Tibial artery (tissue), 4 donors: Measurements from ENCODE around the gene CAPN5.
A peak's percentile ranks its signal among the peaks of the same experiment; 100 is the strongest.

Experiments
- DNase-seq, 2 donors: peaks; one replicate each; pipeline ENCODE4 v3.0.0-alpha.2; 2019
- H3K27ac ChIP-seq, 2 donors: fragments of 200-600 bp; sonication (generic) in 1 of 2; 1 replicate in 1 of 2; 2 replicates in 1 of 2; pipeline ENCODE4 v1.5.1; 2018 to 2019; ENCODE audit warnings: mild to moderate bottlenecking in 1 of 2
- H3K27me3 ChIP-seq, 2 donors: fragments of 200-600 bp; sonication (generic) in 1 of 2; one replicate each; pipeline versions ENCODE4 v1.5.1 to v1.6.0; 2016 to 2019
- H3K36me3 ChIP-seq, 3 donors: fragments of 200-600 bp; sonication (generic) in 2 of 3; one replicate each; pipeline ENCODE4 v1.5.1; 2016 to 2019; ENCODE audit warnings: mild to moderate bottlenecking in 2 of 3
- H3K4me1 ChIP-seq, 4 donors: fragments of 200-600 bp; sonication (generic) in 2 of 4; 1 replicate in 3 of 4; 2 replicates in 1 of 4; pipeline ENCODE4 v1.5.1; 2016 to 2019
- H3K4me3 ChIP-seq, 2 donors: fragments of 200-600 bp; sonication (generic) in 1 of 2; 1 replicate in 1 of 2; 2 replicates in 1 of 2; pipeline ENCODE4 v1.5.1; 2018 to 2019; ENCODE audit warnings: mild to moderate bottlenecking in 2 of 2
- H3K9me3 ChIP-seq, 3 donors: fragments of 200-600 bp; sonication (generic) in 1 of 3; one replicate each; pipeline ENCODE4 v1.5.1; 2016 to 2019
- intact Hi-C: fragments of 100-400 bp; cut with DNase I; formaldehyde crosslinking; loops from one replicate; pipeline ENCODE4 v1.15.0; 2023; ENCODE audit warnings: low total_unique reads
- TF ChIP-seq, protein P1 (sequence below), 2 experiments: fragments of 200-600 bp in 1 of 2; fragments of 450-650 bp in 1 of 2; IDR thresholded peaks; one replicate each; pipeline ENCODE4 v1.5.1; 2017 to 2019; ENCODE audit warnings: antibody characterized with exemption in 2 of 2, mild to moderate bottlenecking in 1 of 2, moderate library complexity in 1 of 2

The CAPN5 gene

DNA sequence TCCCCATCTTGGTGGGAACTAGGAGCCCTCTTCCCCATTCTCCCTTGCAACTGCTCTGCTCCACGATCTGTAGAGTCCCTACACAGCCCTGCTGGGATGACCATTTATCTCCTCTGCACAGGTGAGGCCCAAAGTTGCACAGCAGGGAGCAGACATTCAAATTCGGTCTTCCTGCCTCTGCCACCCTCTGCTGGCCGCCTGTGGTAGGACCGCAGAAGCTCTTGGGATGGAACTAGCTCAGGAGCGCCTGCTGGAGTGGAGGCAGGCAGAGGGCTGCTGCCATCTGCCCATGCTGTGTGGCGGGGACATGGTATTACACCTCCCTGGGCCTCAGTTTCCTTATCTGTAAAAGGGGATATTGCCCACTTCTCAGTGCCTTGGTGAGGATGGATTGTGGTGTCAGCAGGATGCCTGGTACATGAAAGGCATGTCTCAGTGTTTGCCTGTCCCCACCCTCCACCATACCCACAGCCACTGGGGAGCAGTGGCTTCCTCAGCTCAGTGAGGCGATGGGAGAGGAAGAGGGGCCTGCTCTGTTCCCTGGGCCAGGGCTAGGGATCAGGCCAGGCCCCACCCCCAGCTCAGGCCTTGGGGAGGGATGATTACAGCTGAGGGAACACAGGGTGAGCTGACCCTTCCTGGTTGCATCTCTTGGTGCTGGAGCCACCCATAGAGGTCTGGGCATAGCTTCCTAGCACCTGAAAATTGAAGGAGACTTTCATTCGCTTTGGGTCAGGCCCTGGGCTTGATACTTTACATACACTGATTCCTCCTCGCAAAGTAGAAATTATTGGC lies 24.6 kb downstream of the CAPN5 start:
- no peaks in the 10 kb centered on the region for H3K4me1 ChIP-seq
- H3K36me3 ChIP-seq = no peaks in the 10 kb centered on the region
- peak; percentile 85 to 86 for DNase-seq
- no peaks in the 10 kb centered on the region for H3K27me3 ChIP-seq
- no peaks in the 10 kb centered on the region for H3K9me3 ChIP-seq
- H3K27ac ChIP-seq = no peak overlapping the region
- no peak overlapping the region for H3K4me3 ChIP-seq
- TF ChIP-seq, protein P1, sequence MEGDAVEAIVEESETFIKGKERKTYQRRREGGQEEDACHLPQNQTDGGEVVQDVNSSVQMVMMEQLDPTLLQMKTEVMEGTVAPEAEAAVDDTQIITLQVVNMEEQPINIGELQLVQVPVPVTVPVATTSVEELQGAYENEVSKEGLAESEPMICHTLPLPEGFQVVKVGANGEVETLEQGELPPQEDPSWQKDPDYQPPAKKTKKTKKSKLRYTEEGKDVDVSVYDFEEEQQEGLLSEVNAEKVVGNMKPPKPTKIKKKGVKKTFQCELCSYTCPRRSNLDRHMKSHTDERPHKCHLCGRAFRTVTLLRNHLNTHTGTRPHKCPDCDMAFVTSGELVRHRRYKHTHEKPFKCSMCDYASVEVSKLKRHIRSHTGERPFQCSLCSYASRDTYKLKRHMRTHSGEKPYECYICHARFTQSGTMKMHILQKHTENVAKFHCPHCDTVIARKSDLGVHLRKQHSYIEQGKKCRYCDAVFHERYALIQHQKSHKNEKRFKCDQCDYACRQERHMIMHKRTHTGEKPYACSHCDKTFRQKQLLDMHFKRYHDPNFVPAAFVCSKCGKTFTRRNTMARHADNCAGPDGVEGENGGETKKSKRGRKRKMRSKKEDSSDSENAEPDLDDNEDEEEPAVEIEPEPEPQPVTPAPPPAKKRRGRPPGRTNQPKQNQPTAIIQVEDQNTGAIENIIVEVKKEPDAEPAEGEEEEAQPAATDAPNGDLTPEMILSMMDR (IDR thresholded peaks at IDR 0.05) = peak; percentile 90 to 95
- intact Hi-C loops = loop anchor here (2.0 kb wide), 1 partner anchor 45 kb away; no protein-coding TSS in a partner anchor

DNA sequence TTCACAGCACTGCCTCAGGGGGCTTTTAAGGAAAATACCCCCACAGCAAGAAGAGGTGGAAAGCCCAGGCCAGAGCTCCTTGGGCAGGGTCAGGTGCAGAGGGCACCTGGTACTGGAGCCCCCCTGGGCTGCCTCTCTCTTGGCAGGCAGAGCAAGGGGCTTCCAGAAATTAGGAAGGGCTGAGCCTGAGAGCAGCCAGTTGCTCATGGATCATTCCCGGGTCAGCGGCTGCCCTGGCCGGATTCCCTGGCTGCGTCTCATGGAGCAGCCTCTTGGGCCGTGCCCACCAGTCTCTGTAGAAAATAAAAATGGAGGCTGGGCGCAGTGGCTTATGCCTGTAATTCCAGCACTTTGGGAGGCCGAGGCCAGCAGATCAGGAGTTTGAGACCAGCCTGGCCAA lies 25.6 kb downstream of the CAPN5 start:
- no peak overlapping the region for H3K4me3 ChIP-seq
- no peaks in the 10 kb centered on the region for H3K9me3 ChIP-seq
- H3K27me3 ChIP-seq = no peaks in the 10 kb centered on the region
- no peak overlapping the region for H3K27ac ChIP-seq
- H3K36me3 ChIP-seq = no peaks in the 10 kb centered on the region
- peak in 1 of 2 donors; percentile 62 for DNase-seq
- TF ChIP-seq, protein P1 (IDR thresholded peaks at IDR 0.05) = no peak
- no peaks in the 10 kb centered on the region for H3K4me1 ChIP-seq
- intact Hi-C loops = no loop called here

DNA sequence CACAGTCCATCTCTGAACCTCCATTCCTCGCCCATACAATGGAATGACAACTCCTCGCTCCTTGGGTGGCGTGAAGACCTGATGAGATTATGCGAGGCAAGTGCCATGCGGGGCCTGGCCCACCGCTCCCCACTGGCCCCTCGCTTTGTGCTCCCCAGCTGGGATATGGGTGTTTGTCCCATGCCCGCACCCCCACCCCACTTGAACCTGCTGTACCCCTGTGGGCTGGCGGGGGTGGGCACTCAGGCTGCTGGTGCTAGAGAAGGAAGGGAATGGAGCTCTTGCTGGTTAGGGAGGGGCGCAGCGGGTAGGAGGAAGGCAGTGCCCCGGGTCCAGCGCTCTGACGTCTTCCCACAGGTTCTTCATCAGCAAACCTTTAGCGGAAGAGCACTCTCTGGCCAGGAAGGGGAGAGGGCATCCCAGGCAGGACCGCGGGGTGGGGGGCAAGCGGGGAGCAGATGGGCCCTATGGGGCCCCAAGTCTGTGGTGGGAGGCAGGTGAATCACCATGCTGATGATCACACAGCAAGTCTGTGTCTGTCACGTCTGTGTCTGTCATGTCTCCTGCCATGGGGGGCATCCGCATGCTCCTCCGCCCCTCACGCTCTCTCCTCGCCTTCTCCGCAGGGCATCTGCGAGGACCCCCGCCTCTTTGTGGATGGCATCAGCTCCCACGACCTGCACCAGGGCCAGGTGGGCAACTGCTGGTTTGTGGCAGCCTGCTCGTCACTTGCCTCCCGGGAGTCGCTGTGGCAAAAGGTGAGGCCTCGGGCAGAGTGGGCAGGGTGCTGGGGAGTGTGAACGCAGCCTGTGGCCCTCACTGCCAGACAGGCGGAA lies 26.5 kb downstream of the CAPN5 start:
- Histone ChIP-seq H3K27ac (no peak overlapping the region), H3K27me3 (no peaks in the 10 kb centered on the region), H3K4me1 (no peaks in the 10 kb centered on the region), H3K9me3 (no peaks in the 10 kb centered on the region), H3K4me3 (no peak overlapping the region), H3K36me3 (no peaks in the 10 kb centered on the region)
- intact Hi-C loops = no loop called here
- TF ChIP-seq, protein P1 (IDR thresholded peaks at IDR 0.05) = no peak
- DNase-seq = peak in 1 of 2 donors; percentile 61

DNA sequence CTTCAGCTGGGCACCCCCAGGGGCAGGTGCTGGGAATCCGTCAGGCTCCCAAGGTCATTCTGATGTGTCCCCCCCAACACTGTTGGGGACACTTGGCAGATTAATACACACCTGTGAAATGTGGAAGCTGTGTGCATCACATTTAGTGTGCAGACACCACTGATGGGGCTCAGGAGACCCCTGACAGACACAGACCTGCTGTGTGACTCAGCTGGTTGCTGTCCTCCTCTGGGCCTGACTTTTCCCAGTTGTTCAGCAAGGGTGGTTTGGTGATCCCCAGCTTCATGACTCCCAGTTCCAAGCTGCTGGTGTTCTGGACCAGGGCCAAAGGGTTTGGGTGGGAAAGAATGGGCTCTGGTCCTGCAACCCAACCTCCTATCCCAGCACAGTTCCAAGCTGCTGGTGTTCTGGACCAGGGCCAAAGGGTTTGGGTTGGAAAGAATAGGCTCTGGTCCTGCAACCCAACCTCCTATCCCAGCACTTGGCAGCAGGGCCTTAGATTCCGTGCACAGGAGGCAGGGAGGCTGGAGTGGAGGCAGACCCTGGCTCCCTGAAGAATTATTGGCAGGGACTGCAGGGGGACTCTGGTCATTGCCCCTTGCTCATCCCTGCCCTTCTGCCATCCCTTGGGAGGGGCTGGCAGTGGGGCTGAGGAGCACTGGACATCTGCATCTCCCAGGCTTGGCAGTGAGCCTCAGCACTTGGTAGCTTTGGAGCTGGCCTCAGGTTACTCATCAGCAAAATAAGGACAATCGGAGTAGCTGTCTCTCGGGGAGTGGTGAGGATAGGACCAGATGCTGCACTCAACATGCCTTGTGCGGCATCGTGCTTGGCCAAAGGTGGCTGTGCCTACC lies 27.4 kb downstream of the CAPN5 start:
- Histone ChIP-seq H3K4me3 (no peak overlapping the region), H3K27ac (no peak overlapping the region), H3K36me3 (no peaks in the 10 kb centered on the region), H3K9me3 (no peaks in the 10 kb centered on the region), H3K27me3 (no peaks in the 10 kb centered on the region), H3K4me1 (no peaks in the 10 kb centered on the region)
- TF ChIP-seq, protein P1 (IDR thresholded peaks at IDR 0.05) = no peak
- DNase-seq = peak in 1 of 2 donors; percentile 51
- intact Hi-C loops = no loop called here

DNA sequence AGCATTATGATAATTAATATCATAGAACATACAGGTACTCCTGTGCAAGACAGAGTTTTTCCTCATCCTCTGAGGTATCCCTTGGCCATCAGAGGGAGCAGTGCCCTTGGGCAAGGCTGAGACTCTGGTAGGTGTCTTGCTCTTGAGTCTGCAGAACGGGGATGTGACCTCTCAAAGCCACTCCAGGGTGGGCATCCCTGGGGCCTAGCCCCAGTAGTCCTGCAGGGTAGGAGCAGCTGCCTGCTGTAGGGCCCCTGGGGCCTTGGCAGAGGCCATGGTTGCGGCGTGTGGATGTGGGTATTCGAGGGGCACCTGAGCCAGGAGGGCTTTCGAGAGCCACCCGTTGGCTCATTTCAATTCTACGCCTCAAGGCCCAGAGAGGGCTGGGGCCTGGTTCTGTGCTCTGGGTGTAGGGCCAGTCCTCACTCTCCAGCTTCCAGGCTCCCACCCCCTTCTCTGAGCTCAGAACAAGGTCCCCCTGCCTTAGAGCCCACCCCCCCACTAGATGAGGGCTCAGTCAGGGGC lies 28.1 kb downstream of the CAPN5 start:
- Histone ChIP-seq H3K4me1 (no peaks in the 10 kb centered on the region), H3K4me3 (no peak overlapping the region), H3K9me3 (no peaks in the 10 kb centered on the region), H3K36me3 (no peaks in the 10 kb centered on the region), H3K27me3 (no peaks in the 10 kb centered on the region), H3K27ac (no peak overlapping the region)
- TF ChIP-seq, protein P1 (IDR thresholded peaks at IDR 0.05) = no peak
- intact Hi-C loops = no loop called here
- DNase-seq = peak in 1 of 2 donors; percentile 44
